Panc1 (cell line): Measurements from ENCODE around the gene FNTB. TPM values are rescaled to one million over a fixed set of nuclear protein-coding genes. Genes with fewer than 3 reads are reported as not detected.

Experiments
- ATAC-seq: fragments of 200-7000 bp; cut with Tn5 transposase; 2 replicates; pipeline ENCODE4 v1.9.1; 2020; ENCODE audit warnings: mild to moderate bottlenecking, moderate library complexity
- BruUV-seq: library from RNA; stranded (reverse); fragments of 400-500 nt; replicated peaks from 2 replicates; lab custom pipeline; 2021; lab: Mats Ljungman, UMichigan
- CTCF ChIA-PET: fragments of 300-600 bp; sonication (Branson Sonifier 250); formaldehyde crosslinking; loops from one replicate; lab custom pipeline; 2022; ENCODE audit warnings: antibody characterized with exemption; lab: Charles Lee
- POLR2A ChIA-PET: fragments of 300-600 bp; sonication (Branson Sonifier 250); formaldehyde crosslinking; loops from one replicate; lab custom pipeline; 2022; ENCODE audit warnings: antibody characterized with exemption; lab: Charles Lee
- DNase-seq: peaks from one replicate; pipeline ENCODE4 v3.0.0-alpha.2; 2010; ENCODE audit warnings: low read depth, low spot score
- H3K27ac ChIP-seq: 2 replicates; pipeline ENCODE4 v1.5.1; 2011; ENCODE audit warnings: mild to moderate bottlenecking, low read length, inconsistent platforms
- H3K27me3 ChIP-seq: fragments of 200-500 bp; sonication (Bioruptor generic); 2 replicates; pipeline ENCODE4 v1.6.0; 2014; ENCODE audit warnings: low read length, inconsistent platforms; ENCODE audit not compliant: control insufficient read depth, insufficient read depth
- H3K36me3 ChIP-seq: fragments of 200-500 bp; sonication (Bioruptor generic); 2 replicates; pipeline ENCODE4 v1.5.1; 2014; ENCODE audit warnings: inconsistent platforms, mild to moderate bottlenecking, low read length, moderate library complexity; ENCODE audit not compliant: control insufficient read depth, insufficient read depth
- H3K4me1 ChIP-seq: 2 replicates; pipeline ENCODE4 v1.5.1; 2011; ENCODE audit warnings: inconsistent platforms, mild to moderate bottlenecking, low read length, moderate library complexity; ENCODE audit not compliant: control insufficient read depth, insufficient read depth
- H3K4me3 ChIP-seq, 2 experiments: 2 replicates each; pipeline ENCODE4 v1.5.1; 2011 to 2012; ENCODE audit warnings: low read depth in 2 of 2, low read length in 2 of 2, mild to moderate bottlenecking in 2 of 2, inconsistent platforms in 1 of 2, moderate library complexity in 1 of 2
- H3K9me3 ChIP-seq: fragments of 200-500 bp; sonication (Bioruptor generic); 2 replicates; pipeline ENCODE4 v1.5.1; 2014; ENCODE audit warnings: low read depth, mild to moderate bottlenecking, inconsistent platforms, low read length, moderate library complexity; ENCODE audit not compliant: control insufficient read depth, insufficient read depth
- POLR2AphosphoS5 ChIP-seq: IDR thresholded peaks from 2 replicates; pipeline ENCODE4 v1.6.1; 2012; ENCODE audit warnings: mild to moderate bottlenecking, low read depth, low read length, moderate library complexity
- SIN3A ChIP-seq: IDR thresholded peaks from 2 replicates; pipeline ENCODE4 v1.6.1; 2012; ENCODE audit warnings: low read depth, mild to moderate bottlenecking, low read length, moderate library complexity, borderline replicate concordance; ENCODE audit not compliant: insufficient read depth
- TCF7L2 ChIP-seq: IDR thresholded peaks from 2 replicates; pipeline ENCODE4 v1.6.1; 2011; ENCODE audit warnings: mild to moderate bottlenecking, low read depth, low read length, inconsistent platforms
- in situ Hi-C: cut with HindIII; loops from 2 replicates; pipeline ENCODE4 v1.10.0; 2016; ENCODE audit warnings: low sequenced_read_pairs, low pct_unique_long_range_greater_than_20kb
- intact Hi-C: fragments of 100-400 bp; cut with micrococcal nuclease; formaldehyde crosslinking; loops from one replicate; pipeline ENCODE4 v1.10.0; 2022; ENCODE audit not compliant: unreplicated experiment
- total RNA-seq: library from RNA; stranded (reverse); gene quantifications from one replicate; pipeline ENCODE4 v1.2.1, GENCODE V29; 2021; ENCODE audit not compliant: unreplicated experiment
- TF ChIP-seq, protein P1 (sequence below), 2 experiments: IDR thresholded peaks; 2 replicates each; pipeline ENCODE4 v1.6.1; 2011 to 2012; ENCODE audit warnings: low read depth in 2 of 2, control low read depth in 1 of 2, low read length in 1 of 2, mild to moderate bottlenecking in 1 of 2, moderate library complexity in 1 of 2; ENCODE audit not compliant: insufficient read depth in 1 of 2
- TF ChIP-seq, protein P2 (sequence below): fragments of 450-650 bp; IDR thresholded peaks from 2 replicates; pipeline ENCODE4 v1.5.1; 2017; ENCODE audit warnings: mild to moderate bottlenecking

FNTB gene
- total RNA-seq, 1 experiment from 2014 or later = 13.3 TPM

DNA sequence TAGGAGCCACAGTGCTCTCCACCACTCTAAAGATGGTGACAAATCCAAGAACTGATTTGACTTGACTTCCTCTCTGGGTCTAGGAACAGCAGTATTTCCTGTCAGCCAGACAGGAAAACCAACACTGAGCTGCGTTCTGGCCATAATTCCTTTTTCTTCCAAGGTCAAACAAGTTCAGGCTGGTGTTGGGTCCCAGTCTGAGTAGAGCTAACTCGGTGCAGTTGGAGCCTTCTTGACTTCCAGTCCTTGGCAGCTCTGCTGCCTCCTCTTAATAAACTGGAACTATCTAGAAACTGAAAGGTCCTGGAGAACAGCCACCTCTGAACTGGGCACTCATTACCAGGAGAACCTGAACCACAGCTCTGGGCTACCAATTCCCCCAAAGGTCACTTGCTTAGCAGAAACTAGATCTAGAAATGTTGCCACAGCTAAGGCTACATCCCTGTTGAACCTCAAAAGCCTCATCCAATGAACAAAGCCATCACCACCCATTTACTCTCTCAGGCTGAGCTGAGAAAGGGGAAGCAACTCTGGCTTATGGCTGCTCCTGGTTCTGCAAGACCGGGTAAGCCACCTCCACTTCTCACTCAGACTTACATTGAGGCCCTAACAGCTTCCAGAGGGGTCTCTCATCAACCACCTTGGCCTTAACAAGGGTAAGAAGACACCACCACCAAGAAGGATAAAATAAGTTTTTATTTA is 87.9 kb downstream of the FNTB start:
- TF ChIP-seq, protein P1, sequence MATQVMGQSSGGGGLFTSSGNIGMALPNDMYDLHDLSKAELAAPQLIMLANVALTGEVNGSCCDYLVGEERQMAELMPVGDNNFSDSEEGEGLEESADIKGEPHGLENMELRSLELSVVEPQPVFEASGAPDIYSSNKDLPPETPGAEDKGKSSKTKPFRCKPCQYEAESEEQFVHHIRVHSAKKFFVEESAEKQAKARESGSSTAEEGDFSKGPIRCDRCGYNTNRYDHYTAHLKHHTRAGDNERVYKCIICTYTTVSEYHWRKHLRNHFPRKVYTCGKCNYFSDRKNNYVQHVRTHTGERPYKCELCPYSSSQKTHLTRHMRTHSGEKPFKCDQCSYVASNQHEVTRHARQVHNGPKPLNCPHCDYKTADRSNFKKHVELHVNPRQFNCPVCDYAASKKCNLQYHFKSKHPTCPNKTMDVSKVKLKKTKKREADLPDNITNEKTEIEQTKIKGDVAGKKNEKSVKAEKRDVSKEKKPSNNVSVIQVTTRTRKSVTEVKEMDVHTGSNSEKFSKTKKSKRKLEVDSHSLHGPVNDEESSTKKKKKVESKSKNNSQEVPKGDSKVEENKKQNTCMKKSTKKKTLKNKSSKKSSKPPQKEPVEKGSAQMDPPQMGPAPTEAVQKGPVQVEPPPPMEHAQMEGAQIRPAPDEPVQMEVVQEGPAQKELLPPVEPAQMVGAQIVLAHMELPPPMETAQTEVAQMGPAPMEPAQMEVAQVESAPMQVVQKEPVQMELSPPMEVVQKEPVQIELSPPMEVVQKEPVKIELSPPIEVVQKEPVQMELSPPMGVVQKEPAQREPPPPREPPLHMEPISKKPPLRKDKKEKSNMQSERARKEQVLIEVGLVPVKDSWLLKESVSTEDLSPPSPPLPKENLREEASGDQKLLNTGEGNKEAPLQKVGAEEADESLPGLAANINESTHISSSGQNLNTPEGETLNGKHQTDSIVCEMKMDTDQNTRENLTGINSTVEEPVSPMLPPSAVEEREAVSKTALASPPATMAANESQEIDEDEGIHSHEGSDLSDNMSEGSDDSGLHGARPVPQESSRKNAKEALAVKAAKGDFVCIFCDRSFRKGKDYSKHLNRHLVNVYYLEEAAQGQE (IDR thresholded peaks at IDR 0.05; ENCODE audit: insufficient read depth in 1 of 2, low read depth in 2 of 2, low read length in 1 of 2) = no peak
- no peak for TF ChIP-seq TCF7L2
- no peak for TF ChIP-seq SIN3A
- no peak for TF ChIP-seq POLR2AphosphoS5
- TF ChIP-seq, protein P2, sequence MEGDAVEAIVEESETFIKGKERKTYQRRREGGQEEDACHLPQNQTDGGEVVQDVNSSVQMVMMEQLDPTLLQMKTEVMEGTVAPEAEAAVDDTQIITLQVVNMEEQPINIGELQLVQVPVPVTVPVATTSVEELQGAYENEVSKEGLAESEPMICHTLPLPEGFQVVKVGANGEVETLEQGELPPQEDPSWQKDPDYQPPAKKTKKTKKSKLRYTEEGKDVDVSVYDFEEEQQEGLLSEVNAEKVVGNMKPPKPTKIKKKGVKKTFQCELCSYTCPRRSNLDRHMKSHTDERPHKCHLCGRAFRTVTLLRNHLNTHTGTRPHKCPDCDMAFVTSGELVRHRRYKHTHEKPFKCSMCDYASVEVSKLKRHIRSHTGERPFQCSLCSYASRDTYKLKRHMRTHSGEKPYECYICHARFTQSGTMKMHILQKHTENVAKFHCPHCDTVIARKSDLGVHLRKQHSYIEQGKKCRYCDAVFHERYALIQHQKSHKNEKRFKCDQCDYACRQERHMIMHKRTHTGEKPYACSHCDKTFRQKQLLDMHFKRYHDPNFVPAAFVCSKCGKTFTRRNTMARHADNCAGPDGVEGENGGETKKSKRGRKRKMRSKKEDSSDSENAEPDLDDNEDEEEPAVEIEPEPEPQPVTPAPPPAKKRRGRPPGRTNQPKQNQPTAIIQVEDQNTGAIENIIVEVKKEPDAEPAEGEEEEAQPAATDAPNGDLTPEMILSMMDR = no peak
- POLR2A ChIA-PET = no interaction called here
- BruUV-seq = no TSS peak
- intact Hi-C loops = no loop called here
- CTCF ChIA-PET = no interaction called here
- Histone ChIP-seq H3K27ac (no peak overlapping the region), H3K4me3 (no peak overlapping the region), H3K36me3 (no peaks in the 10 kb centered on the region; the same call in 1 of the 2 replicates), H3K4me1 (no peaks in the 10 kb centered on the region), H3K9me3 (no peaks in the 10 kb centered on the region), H3K27me3 (no peaks in the 10 kb centered on the region)
- no peak for ATAC-seq
- no peak for DNase-seq
- in situ Hi-C loops = no loop called here

DNA sequence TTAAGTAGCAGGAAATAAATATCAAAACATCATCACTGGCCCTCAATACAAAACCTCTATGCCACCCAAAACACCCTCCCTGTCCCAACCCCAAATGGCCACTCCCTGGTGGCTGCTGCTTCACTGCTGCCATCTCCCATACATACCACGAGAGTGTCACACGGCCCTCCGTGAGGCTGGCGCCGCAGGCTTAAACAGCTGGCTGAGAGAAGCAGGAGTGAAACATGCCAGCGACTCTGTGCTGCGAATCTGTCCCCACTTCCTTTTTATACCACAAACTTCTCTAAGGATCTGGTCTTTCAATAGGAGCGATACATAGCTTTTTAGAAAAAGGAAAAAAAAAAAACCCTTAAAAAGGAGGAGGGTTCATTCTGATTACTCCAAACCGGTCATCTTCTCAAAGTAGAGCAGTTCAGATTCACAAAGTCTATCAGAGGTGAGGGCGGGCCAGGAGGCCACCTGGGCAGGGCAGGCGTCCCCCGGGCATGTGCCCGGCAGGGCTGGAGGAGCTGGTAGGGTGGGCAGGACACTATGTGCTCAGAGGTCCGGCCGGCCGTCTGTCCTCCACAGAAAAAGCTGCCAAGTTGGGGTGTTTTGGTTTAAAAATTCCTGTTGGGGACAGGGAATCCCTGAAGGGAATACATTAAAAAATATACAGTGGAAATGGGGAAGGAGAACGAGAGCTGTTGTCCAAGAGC is 89.1 kb downstream of the FNTB start:
- Histone ChIP-seq H3K4me1 (no peaks in the 10 kb centered on the region), H3K9me3 (no peaks in the 10 kb centered on the region), H3K27me3 (no peaks in the 10 kb centered on the region), H3K36me3 (no peaks in the 10 kb centered on the region; the same call in 1 of the 2 replicates), H3K4me3 (no peak overlapping the region), H3K27ac (no peak overlapping the region)
- no TSS peak for BruUV-seq
- ATAC-seq (no peak), DNase-seq (no peak)
- in situ Hi-C loops (no loop called here), intact Hi-C loops (no loop called here)
- no peak for TF ChIP-seq POLR2AphosphoS5
- TF ChIP-seq, protein P2 = no peak
- TF ChIP-seq SIN3A = no peak
- TF ChIP-seq TCF7L2 = no peak
- TF ChIP-seq, protein P1 (IDR thresholded peaks at IDR 0.05; ENCODE audit: insufficient read depth in 1 of 2, low read depth in 2 of 2, low read length in 1 of 2) = no peak
- CTCF ChIA-PET = interaction anchor here (0.7 kb wide), 1 partner anchor 16 kb away, joined by 4 read pairs; no protein-coding TSS in a partner anchor
- POLR2A ChIA-PET = no interaction called here
